Measurements from ENCODE around the gene PRKCA.

GRCh38 chr17:66811683-66812054, 509.3 kb downstream of the PRKCA start:
- no peak for TF ChIP-seq ZNF57 (CRISPR knock-in tag; IDR thresholded peaks at IDR 0.05)
- TF ChIP-seq FOXK1 (CRISPR knock-in tag; IDR thresholded peaks at IDR 0.05; ENCODE audit: borderline replicate concordance) = no peak
- TF ChIP-seq, protein P1, sequence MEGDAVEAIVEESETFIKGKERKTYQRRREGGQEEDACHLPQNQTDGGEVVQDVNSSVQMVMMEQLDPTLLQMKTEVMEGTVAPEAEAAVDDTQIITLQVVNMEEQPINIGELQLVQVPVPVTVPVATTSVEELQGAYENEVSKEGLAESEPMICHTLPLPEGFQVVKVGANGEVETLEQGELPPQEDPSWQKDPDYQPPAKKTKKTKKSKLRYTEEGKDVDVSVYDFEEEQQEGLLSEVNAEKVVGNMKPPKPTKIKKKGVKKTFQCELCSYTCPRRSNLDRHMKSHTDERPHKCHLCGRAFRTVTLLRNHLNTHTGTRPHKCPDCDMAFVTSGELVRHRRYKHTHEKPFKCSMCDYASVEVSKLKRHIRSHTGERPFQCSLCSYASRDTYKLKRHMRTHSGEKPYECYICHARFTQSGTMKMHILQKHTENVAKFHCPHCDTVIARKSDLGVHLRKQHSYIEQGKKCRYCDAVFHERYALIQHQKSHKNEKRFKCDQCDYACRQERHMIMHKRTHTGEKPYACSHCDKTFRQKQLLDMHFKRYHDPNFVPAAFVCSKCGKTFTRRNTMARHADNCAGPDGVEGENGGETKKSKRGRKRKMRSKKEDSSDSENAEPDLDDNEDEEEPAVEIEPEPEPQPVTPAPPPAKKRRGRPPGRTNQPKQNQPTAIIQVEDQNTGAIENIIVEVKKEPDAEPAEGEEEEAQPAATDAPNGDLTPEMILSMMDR (IDR thresholded peaks at IDR 0.05 in 2 of 3, conservative IDR thresholded peaks at IDR 0.05 in 1 of 3; ENCODE audit: insufficient read depth in 2 of 3, low read depth in 1 of 3, low read length in 3 of 3) = no peak
- no peak for TF ChIP-seq ZNF324 (CRISPR knock-in tag; IDR thresholded peaks at IDR 0.05)
- no peak for TF ChIP-seq CHD4 (IDR thresholded peaks at IDR 0.05; ENCODE audit: insufficient read depth, insufficient replicate concordance, low read depth, low read length, poor library complexity, severe bottlenecking)
- TF ChIP-seq, protein P2, sequence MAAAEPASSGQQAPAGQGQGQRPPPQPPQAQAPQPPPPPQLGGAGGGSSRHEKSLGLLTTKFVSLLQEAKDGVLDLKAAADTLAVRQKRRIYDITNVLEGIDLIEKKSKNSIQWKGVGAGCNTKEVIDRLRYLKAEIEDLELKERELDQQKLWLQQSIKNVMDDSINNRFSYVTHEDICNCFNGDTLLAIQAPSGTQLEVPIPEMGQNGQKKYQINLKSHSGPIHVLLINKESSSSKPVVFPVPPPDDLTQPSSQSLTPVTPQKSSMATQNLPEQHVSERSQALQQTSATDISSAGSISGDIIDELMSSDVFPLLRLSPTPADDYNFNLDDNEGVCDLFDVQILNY (CRISPR knock-in tag; IDR thresholded peaks at IDR 0.05) = no peak

All from K562 (cell line).